OCI-LY7 (cell line): ENCODE data around the gene IQGAP1.

Experiments used
- CTCF ChIP-seq: fragments of 200-600 bp; sonication (generic); conservative IDR thresholded peaks from 2 replicates; pipeline ENCODE4 v1.5.1; 2014; ENCODE audit warnings: mild to moderate bottlenecking, antibody characterized with exemption, low read length, moderate library complexity, mixed read lengths
- EZH2phosphoT487 ChIP-seq: fragments of 200-600 bp; sonication (generic); IDR thresholded peaks from 2 replicates; pipeline ENCODE4 v1.6.1; 2018; ENCODE audit warnings: low read depth, borderline replicate concordance, mild to moderate bottlenecking, mixed run types, antibody characterized with exemption, low read length, moderate library complexity, mixed read lengths

GRCh38 chr15:90358124-90359033 is 29.7 kb upstream of the IQGAP1 start:
- TF ChIP-seq CTCF: no peak
- no peak for TF ChIP-seq EZH2phosphoT487
